Osteoblast (primary cell): Measurements from ENCODE around the gene TTC27. TPM values are rescaled to one million over a fixed set of nuclear protein-coding genes. Genes with fewer than 3 reads are reported as not detected.

Experiments used
- DNase-seq: peaks from one replicate; pipeline ENCODE4 v3.0.0; 2011; ENCODE audit warnings: low spot score, mixed read lengths; ENCODE audit not compliant: insufficient read length; ENCODE audit errors: missing footprints
- H2AFZ ChIP-seq: 2 replicates; pipeline ENCODE4 v1.6.0; 2011; ENCODE audit warnings: mild to moderate bottlenecking, low read length
- H3K27ac ChIP-seq: 2 replicates; pipeline ENCODE4 v1.5.1; 2011; ENCODE audit warnings: mild to moderate bottlenecking, low read depth, low read length, moderate library complexity
- H3K27me3 ChIP-seq: 2 replicates; pipeline ENCODE4 v1.6.0; 2012; ENCODE audit warnings: mild to moderate bottlenecking, control low read depth, inconsistent platforms, low read length, moderate library complexity; ENCODE audit not compliant: insufficient read depth
- H3K36me3 ChIP-seq: 2 replicates; pipeline ENCODE4 v1.5.1; 2011; ENCODE audit warnings: mild to moderate bottlenecking, low read length, control low read depth, moderate library complexity; ENCODE audit not compliant: insufficient read depth
- H3K4me1 ChIP-seq: 2 replicates; pipeline ENCODE4 v1.5.1; 2011; ENCODE audit warnings: mild to moderate bottlenecking, low read length, control low read depth, moderate library complexity; ENCODE audit not compliant: insufficient read depth
- H3K4me2 ChIP-seq: 2 replicates; pipeline ENCODE4 v1.6.0; 2011; ENCODE audit warnings: mild to moderate bottlenecking, low read length; ENCODE audit not compliant: insufficient read depth
- H3K4me3 ChIP-seq: fragments of 200-600 bp; sonication (generic); 3 replicates; pipeline ENCODE4 v1.5.1; 2012; ENCODE audit warnings: mild to moderate bottlenecking, low read length, inconsistent platforms; ENCODE audit not compliant: insufficient read depth
- H3K79me2 ChIP-seq: 2 replicates; pipeline ENCODE4 v1.6.0; 2012; ENCODE audit warnings: mild to moderate bottlenecking, low read length, control low read depth, inconsistent platforms; ENCODE audit not compliant: insufficient read depth
- H3K9me3 ChIP-seq: 2 replicates; pipeline ENCODE4 v1.5.1; 2011; ENCODE audit warnings: low read depth, low read length, control low read depth
- H4K20me1 ChIP-seq: 2 replicates; pipeline ENCODE4 v1.6.0; 2012; ENCODE audit warnings: mild to moderate bottlenecking, low read length, control low read depth; ENCODE audit not compliant: insufficient read depth
- total RNA-seq: library from RNA; depleted of rRNA; stranded (reverse); fragments of >200 nt; gene quantifications from 2 replicates; pipeline ENCODE4 v1.2.3, GENCODE V29; 2012
- TF ChIP-seq, protein P1 (sequence below): IDR thresholded peaks from 2 replicates; pipeline ENCODE4 v1.5.1; 2011; ENCODE audit warnings: mild to moderate bottlenecking, low read depth, low read length, moderate library complexity; ENCODE audit errors: extremely low read depth

TTC27 gene
- total RNA-seq, 1 donor: 25.3 TPM

DNA sequence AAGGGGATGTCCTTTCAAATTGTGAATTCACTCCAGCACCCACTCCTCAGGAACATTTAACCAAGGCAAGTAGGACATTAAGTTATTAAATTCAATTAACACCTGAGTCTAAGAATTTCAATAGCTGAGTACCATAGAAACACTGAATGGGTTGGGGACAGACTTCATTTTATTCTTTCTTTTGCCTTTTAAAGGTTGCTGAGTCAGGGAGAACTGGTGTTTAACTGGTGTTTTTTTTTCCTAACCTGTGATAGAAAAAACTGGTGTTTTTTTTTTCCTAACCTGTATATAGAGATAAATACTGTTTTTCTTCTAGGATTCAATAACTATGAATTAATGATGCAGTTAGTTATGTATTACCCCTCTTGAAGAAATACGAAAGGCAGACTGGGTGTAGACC lies 38.9 kb downstream of the TTC27 start:
- no peaks in the 10 kb centered on the region for H4K20me1 ChIP-seq
- no peak overlapping the region for H3K27ac ChIP-seq
- H3K9me3 ChIP-seq: no peaks in the 10 kb centered on the region
- no peaks in the 10 kb centered on the region for H3K27me3 ChIP-seq
- H3K79me2 ChIP-seq: peaks cover 5% of the 10 kb centered on the region
- no peak overlapping the region for H3K4me3 ChIP-seq
- H3K4me1 ChIP-seq: no peaks in the 10 kb centered on the region
- H3K4me2 ChIP-seq: no peak overlapping the region
- TF ChIP-seq, protein P1, sequence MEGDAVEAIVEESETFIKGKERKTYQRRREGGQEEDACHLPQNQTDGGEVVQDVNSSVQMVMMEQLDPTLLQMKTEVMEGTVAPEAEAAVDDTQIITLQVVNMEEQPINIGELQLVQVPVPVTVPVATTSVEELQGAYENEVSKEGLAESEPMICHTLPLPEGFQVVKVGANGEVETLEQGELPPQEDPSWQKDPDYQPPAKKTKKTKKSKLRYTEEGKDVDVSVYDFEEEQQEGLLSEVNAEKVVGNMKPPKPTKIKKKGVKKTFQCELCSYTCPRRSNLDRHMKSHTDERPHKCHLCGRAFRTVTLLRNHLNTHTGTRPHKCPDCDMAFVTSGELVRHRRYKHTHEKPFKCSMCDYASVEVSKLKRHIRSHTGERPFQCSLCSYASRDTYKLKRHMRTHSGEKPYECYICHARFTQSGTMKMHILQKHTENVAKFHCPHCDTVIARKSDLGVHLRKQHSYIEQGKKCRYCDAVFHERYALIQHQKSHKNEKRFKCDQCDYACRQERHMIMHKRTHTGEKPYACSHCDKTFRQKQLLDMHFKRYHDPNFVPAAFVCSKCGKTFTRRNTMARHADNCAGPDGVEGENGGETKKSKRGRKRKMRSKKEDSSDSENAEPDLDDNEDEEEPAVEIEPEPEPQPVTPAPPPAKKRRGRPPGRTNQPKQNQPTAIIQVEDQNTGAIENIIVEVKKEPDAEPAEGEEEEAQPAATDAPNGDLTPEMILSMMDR: no peak
- H3K36me3 ChIP-seq: peaks cover 3% of the 10 kb centered on the region
- DNase-seq: no peak
- no peak overlapping the region for H2AFZ ChIP-seq

DNA sequence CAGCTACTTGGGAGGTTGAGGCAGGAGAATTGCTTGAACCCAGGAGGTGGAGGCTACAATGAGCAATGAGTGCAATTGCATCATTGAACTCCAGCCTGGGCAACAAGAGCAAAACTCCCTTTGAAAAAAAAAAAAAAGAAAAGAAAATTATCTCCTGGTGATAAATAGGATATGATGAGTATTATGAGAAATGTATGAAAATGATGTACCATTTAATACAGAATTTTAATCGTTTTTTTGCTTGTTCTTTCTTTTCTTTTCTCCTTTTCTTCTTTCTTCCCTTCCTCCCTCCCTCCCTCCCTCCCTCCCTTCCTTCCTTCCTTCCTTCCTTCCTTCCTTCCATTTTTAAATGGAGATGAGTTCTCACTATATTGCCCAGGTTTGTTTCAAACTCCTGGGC lies 40.4 kb downstream of the TTC27 start:
- H3K27me3 ChIP-seq: no peaks in the 10 kb centered on the region
- peaks cover under 1% of the 10 kb centered on the region for H3K79me2 ChIP-seq
- TF ChIP-seq, protein P1: no peak
- H3K4me3 ChIP-seq: no peak overlapping the region
- DNase-seq: no peak
- H3K4me1 ChIP-seq: no peaks in the 10 kb centered on the region
- no peaks in the 10 kb centered on the region for H3K9me3 ChIP-seq
- H2AFZ ChIP-seq: no peak overlapping the region
- H3K36me3 ChIP-seq: peaks cover 3% of the 10 kb centered on the region
- no peak overlapping the region for H3K27ac ChIP-seq
- H3K4me2 ChIP-seq: no peak overlapping the region
- no peaks in the 10 kb centered on the region for H4K20me1 ChIP-seq

DNA sequence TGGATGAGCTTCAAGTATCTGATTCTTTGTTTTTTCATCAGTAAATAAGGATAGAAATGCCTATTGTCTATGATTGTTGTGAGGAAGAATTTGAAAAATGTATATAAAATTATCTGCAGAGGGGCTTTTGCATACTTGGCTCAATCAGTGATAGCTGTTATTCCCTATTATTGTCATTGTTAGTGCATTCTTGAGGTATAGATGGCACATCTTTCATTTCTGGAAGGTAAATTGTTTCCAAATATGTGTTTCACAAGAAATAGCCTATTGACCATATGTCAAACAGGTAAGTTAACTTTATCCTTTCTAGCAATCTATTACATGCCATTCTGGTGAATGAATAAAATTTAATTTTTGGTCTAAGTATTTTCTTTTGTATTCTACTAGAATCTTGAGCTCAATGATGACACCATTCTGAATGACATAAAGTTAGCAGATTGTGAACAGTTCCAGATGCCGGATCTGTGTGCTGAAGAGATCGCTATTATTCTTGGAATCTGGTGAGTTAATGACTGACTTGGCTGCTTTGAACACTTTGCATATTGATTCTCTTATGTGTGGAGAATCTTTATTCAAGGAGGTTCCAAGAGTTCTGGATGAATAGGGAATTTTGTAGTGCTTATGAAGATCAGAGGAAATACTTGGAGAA lies 44.2 kb downstream of the TTC27 start:
- Histone ChIP-seq H3K27ac (no peak overlapping the region), H4K20me1 (no peaks in the 10 kb centered on the region), H3K79me2 (no peaks in the 10 kb centered on the region), H3K27me3 (no peaks in the 10 kb centered on the region), H3K4me3 (no peak overlapping the region), H3K36me3 (peaks cover 9% of the 10 kb centered on the region), H3K4me1 (no peaks in the 10 kb centered on the region), H2AFZ (no peak overlapping the region), H3K4me2 (no peak overlapping the region), H3K9me3 (no peaks in the 10 kb centered on the region)
- TF ChIP-seq, protein P1: no peak
- DNase-seq: no peak

DNA sequence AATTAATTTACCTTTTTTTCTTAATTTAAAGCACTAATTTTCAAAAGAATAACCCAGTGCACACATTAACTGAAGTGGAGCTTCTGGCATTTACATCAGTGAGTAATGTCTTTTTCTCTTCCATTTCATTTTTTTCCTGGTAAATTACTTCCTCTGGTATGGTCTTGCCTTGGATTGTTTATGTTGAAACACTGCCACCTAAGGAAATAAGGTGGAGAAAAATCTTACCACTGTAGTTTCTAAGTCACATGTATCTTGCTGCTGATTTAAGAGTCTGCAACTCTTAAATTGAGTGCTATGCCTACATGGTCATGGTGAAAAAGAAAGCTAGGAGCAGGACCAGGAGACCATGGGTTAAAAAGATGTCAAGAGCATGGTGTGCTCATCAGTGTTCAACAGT lies 51.0 kb downstream of the TTC27 start:
- peak; percentile 47 for DNase-seq
- Histone ChIP-seq H3K4me2 (no peak overlapping the region), H4K20me1 (no peaks in the 10 kb centered on the region), H3K79me2 (no peaks in the 10 kb centered on the region), H2AFZ (no peak overlapping the region), H3K27ac (no peak overlapping the region), H3K4me1 (peaks cover 16% of the 10 kb centered on the region), H3K9me3 (no peaks in the 10 kb centered on the region), H3K4me3 (no peak overlapping the region), H3K27me3 (no peaks in the 10 kb centered on the region), H3K36me3 (peaks cover 7% of the 10 kb centered on the region)
- TF ChIP-seq, protein P1: no peak
